GM15510 (cell line): ENCODE results near the gene HK3.

ENCODE experiments used
- POLR2A ChIP-seq: IDR thresholded peaks from 3 replicates; pipeline ENCODE4 v1.6.1; 2011; ENCODE audit warnings: borderline replicate concordance; ENCODE audit not compliant: insufficient read length; ENCODE audit errors: extremely low read depth

HK3 gene, protein sequence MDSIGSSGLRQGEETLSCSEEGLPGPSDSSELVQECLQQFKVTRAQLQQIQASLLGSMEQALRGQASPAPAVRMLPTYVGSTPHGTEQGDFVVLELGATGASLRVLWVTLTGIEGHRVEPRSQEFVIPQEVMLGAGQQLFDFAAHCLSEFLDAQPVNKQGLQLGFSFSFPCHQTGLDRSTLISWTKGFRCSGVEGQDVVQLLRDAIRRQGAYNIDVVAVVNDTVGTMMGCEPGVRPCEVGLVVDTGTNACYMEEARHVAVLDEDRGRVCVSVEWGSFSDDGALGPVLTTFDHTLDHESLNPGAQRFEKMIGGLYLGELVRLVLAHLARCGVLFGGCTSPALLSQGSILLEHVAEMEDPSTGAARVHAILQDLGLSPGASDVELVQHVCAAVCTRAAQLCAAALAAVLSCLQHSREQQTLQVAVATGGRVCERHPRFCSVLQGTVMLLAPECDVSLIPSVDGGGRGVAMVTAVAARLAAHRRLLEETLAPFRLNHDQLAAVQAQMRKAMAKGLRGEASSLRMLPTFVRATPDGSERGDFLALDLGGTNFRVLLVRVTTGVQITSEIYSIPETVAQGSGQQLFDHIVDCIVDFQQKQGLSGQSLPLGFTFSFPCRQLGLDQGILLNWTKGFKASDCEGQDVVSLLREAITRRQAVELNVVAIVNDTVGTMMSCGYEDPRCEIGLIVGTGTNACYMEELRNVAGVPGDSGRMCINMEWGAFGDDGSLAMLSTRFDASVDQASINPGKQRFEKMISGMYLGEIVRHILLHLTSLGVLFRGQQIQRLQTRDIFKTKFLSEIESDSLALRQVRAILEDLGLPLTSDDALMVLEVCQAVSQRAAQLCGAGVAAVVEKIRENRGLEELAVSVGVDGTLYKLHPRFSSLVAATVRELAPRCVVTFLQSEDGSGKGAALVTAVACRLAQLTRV

DNA sequence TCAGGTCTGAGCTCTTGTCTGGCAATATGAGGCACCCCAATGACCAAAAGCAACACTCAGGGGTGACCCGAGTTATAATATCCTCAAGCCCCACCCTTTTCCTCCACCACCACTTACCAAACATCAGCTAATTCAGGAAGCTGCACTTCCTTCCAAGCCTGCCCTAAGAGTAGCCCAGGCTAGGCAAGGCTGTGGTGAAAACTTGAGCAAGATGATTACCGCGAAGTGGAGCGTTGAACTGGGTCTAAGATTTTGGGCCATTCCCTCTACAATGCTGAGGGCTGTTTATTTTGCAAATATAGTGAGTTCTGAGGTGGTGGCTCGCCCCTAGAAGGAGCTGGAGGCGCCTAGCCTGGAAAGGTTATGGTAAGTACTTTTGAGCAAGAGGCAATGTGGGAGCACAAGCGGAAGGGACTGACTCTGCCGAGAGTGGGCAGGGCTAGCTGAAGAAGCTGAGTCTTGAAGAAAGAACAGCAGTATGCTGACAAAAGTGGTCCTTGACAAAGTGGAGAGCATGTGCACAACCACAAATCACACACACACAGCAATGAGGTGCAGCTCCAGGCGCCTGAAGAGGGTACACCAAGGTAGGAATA is at the start of gene HK3:
TSS of gene HK3 (minus strand) at position 51 of the 596 bp plus-strand sequence. CDS start 3,187 bp downstream, outside the sequence.
- no peak for TF ChIP-seq POLR2A

- TF ChIP-seq POLR2A, result no peak
These were observed 49.3 kb upstream of the HK3 start for GRCh38 chr5:176948458-176948857.

- no peak for TF ChIP-seq POLR2A
These were observed 48.7 kb upstream of the HK3 start for GRCh38 chr5:176947847-176948246.

DNA sequence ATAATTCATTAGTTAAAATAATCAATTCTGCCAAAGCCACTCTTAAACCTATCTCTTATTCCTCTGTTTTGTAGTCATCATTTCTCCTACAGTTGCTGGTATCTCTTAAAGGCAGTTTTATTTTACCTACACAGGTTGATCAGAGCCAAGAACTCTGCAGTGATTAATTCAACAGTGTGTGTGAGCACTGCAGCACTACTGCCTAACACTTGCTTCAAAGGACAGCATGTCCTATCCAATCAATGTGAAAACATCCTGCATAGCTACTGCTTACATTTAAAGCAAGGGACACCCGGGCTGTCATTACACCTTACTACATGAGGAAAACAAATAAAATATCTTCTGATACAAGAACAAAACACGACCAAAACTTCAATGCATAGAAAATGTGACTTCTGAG is 45.1 kb upstream of the HK3 start:
- TF ChIP-seq POLR2A, result no peak

DNA sequence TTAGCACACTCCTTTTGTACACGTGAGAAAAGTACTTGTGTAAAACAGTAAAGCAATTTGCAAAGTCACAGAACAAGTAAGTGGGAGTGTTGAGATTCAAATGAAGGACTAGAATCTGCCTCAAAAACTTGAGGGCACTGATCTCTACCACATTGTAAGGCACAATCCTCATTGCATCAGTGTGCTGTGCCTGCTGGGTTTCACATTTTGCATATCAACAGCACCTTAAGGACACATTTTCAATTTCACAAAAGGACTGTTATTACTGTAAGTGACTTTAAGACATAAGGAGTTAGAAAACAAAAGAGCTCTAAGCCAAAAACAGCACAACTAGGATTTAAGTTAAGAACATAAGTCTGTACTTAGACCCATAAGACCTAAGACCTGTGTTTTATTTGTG is 44.7 kb upstream of the HK3 start:
- TF ChIP-seq POLR2A, result no peak

DNA sequence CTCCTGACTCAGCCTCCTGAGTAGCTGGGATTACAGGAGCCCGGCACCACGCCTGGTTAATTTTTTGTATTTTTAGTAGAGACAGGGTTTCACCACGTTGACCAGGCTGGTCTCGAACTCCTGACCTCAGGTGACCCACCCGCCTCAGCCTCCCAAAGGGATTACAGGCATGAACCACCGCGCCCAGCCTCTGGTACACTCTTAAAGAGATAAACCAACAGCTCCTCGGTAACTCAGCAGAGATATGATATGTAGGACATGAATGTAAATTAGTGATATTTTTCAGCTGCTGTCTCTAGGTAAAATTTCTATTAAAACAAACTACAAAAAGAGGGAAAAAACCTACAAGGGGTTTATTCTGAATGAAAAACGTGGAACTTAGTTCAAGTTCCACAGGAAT is 42.8 kb upstream of the HK3 start:
- TF ChIP-seq POLR2A, result no peak

GRCh38 chr5:176938472-176938871 is 39.3 kb upstream of the HK3 start:
- TF ChIP-seq POLR2A, result no peak

DNA sequence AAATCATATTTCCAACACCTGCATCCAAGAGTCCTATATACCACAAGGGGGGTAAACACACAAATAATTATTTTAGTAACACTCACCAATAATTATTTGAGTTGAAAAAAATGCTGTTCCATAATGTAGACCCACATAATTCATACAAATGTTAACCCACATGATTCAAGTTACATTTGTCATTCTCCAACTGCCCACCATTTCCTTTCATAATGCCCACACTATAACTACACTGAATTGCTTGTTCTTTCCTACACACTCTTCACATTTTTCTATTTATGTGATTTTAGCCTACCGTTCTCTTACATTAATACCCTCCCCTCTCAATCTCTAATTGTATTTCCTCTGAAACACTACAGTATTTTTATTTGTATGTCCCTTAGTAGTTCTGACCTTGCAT is 35.9 kb upstream of the HK3 start:
- no peak for TF ChIP-seq POLR2A

GRCh38 chr5:176934309-176934930 is 35.3 kb upstream of the HK3 start:
- no peak for TF ChIP-seq POLR2A

- TF ChIP-seq POLR2A, result no peak
These were observed 30.5 kb upstream of the HK3 start for GRCh38 chr5:176929654-176930053.

- TF ChIP-seq POLR2A, result no peak
These were observed 28.4 kb upstream of the HK3 start for GRCh38 chr5:176927562-176927961.

- TF ChIP-seq POLR2A, result no peak
These were observed 23.7 kb upstream of the HK3 start for GRCh38 chr5:176922817-176923216.

DNA sequence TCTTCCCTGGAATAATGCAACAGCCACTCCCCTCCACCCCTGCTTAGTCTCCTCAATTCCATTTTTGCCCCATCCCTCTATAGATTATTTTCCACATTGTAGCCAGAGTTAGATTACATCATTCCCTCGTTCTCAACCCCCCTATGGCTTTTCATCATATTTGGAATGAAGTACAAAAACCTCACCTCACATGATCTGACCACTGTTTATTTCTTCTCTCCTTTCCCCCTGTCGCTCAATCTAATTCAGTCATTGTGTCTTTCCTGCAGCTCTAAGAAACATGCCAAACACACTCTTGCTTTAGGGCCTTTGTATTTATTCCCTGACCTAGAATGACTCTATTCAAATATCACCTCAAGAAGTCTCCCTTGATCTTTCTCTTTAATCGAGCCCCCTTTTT is 22.6 kb upstream of the HK3 start:
- TF ChIP-seq POLR2A, result no peak

DNA sequence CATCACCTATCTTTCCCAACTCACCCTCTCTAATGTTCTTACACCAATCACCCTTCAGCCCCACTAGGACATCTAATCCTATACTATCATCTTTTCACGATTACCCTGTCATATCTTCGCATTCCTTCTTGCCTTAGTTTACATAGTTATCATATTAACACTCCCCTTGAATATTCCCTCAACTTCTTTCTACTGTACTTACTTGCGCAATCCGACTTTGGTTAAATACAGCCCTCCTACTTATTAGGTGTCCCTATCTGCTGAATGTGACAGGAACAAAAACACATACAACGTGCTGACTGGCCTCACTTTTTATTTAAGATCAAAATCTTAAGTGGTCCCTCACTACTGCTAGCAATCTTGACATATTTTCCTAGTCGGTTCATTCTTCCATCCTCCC is 19.5 kb upstream of the HK3 start:
- no peak for TF ChIP-seq POLR2A

DNA sequence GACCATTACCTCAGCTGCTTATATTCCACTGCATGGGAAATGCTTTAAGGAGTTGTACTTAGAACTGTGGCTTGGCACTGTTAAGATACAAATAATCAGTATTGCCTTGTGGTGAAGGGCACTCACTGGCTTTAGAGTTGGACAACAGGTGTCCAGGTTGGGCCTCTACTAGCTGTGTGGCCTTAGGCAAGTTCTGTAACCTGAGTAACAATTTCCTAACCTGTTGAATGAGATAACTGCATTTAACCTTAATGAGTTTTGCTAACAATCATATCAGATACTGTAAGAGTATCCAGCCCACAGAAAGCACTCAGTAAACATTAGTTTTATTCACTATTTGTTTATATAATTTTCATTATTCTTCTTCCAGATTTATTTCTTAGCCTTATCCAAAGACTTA is 17.2 kb upstream of the HK3 start:
- no peak for TF ChIP-seq POLR2A
